HG03045 (cell line): ENCODE results near the gene ZNF414.

Source experiments
- ATAC-seq: cut with Tn5 transposase; IDR thresholded peaks from one replicate; pipeline ENCODE4 v1.9.1; 2021; ENCODE audit warnings: mild to moderate bottlenecking, moderate library complexity; ENCODE audit not compliant: unreplicated experiment

The ZNF414 gene

DNA sequence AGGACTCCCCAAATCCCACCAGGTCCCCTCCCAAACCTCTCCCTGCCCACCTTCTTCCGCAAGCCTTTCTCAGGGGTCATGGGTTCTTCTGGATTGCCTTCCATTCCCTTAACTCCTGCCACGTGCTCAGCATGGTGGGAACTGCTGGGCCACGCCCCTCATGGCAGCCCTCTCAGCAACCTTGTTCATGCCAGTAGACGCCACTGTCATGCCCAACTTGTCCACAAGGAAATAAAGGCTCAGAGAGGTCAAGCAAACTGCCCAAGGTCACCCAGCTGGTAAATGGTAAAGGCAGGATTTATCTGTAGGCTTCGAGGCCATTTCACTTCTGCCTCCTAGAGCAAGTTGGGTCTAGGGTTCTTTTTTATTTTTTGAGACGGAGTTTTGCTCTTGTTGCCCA, 22.4 kb downstream of the ZNF414 start:
- ATAC-seq = no peak

DNA sequence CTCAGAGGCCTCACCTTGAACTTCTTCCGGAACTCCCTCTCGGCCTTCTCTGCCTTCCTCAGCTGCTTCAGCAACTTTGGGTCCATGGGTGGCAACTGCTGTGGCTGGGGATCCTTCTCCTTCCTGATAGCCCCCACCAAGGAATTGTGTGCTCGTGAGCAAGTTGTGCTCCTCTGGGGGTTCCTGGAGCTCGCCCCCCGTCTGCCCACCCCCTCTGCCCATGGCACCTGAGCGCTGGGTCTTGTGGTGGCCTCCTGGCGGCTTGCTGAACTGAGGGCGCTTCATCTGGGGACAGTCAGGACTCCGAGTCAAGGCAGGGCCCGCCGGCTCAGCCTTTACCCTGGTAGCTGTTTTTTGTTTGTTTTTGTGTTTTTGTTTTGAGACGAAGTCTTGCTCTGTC, 23.1 kb downstream of the ZNF414 start:
- no peak for ATAC-seq

DNA sequence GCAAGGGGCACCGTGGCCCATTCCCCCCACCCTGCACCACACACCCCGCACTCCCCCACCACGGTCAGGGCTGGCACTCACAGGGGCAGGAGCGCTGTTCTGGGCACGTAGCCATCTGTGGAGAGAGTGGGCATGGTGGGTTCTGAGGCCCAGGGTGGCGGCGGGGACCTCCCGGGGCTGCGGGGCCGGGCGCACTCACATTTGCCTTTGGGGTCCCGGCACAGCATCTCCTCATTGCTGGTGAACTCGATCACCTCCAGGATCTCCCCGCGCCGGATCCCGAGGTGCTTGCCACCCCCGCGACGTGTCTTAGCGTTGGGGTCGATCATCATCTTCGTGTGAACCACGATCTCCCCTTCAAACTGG, 23.6 kb downstream of the ZNF414 start:
- ATAC-seq = no peak

DNA sequence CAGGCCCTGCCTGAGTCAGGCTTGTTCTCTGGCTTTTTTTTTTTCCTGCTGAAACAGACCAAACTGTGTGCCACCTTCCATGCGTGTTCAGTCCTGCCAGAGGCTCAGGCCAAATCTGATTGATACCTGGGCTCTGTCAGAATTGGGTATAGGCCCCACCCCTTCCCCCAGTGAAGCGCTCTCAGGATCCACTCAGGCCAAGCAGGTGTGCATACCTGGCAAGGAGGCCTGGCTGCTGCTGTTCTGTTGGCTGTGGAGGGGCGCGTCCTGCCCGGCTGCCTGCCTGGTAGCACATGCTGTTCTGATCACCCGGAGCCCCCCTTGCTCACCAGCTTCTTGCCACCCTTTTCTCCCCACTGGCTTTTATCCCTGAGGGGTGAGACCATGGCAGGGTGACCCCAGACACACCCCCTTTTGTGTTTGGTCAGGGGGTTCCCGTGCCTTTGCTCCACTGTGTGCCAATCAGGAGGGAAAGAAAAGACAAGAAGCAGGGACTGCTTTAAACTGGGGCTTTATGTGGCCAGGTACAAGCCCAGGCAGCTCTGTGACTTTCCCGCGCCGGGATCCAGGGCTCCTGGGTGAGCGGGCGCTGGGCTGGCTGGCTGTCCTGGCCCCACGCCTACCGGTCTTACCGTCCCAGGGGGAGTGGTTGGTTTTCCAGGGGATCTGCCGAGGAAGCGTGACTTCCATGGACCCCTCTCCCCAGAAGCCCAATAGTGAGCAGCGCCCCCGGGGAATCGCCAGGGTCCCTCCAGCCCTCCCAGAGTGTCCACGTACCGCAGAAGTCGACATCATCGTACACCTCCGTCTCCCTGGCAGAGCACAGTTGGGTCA, 24.2 kb downstream of the ZNF414 start:
- no peak for ATAC-seq

DNA sequence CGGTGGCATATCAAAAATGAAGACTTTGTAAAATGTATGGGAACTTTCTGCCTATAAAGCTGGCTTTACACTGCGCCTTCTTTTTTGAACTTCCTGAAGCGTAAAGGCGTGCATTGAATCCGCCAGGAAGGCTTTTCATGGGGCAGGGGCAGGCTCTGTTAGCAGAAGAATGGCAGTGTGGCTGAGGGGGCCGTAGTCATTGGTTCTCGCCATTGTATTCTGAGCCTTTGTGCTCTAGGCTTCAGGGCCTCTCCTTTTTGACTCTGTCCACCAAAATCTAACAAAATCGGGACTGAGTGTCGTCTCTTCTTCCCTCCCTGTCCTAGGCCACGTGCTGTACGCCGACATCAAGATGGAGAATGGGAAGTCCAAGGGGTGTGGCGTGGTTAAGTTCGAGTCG, 25.6 kb downstream of the ZNF414 start:
- ATAC-seq = no peak

DNA sequence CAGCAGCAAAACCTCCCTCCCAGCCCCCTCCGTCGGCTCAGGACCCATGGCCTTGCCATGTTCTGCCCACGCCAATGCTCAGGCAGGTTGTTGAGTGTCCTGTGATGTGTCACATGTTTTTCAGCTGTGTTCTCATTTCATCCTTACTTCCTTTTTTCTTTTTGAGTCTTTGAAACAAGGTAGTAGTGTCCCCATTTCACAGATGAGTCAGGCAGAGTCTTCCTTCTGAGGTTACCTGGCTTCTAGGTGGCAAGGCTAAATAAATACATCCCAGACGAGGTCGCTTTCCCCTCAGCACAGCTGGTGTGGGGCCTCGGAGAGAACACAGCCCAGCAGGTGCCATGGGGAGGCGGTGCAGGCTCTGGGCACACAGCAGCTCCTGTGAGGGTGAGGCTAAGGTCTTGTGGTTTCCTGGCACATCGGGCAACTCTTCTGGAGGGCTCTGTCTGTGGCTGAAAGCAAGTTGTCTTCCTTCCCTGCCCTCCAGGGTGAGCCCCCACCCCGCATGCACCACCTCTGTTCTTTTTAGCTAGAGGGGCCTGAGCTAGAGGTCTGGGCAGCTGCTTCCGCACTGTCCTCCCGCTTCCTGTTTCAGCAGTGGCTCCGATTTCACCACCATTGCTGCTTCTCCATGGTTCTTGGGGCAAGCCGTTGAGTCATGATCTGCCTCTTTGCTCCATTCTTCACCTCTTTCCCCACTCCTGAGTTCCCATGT, 26.7 kb downstream of the ZNF414 start:
- peak; percentile 59 for ATAC-seq

DNA sequence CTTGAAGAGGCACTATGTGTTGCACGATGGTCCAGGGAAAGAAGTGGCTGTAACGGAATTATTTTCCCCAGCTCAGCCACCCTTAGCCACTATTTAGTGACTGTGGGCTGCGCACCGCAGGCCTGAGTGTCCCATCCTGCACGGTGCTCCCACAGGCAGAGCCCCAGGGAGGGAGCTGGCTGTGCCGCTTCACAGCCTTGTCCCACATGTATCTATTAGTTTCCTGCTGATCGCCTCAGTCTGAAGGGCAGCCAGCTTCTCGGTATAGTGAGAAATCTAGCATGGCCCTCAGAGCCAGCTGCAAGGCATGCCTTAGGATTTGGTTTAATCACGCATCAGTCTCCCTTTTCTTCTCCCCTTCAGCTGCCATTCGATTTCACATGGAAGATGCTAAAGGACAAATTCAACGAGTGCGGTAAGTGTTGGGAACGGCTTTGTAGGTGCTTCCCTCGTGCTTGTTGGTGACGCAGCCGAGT, 27.3 kb downstream of the ZNF414 start:
- no peak for ATAC-seq

- no peak for ATAC-seq
Measured at GRCh38 chr19:8485561-8486371, 28.2 kb downstream of the ZNF414 start.

GRCh38 chr19:8484331-8484894, 29.6 kb downstream of the ZNF414 start:
- no peak for ATAC-seq

- ATAC-seq = no peak
Measured at GRCh38 chr19:8483165-8483564, 30.8 kb downstream of the ZNF414 start.

DNA sequence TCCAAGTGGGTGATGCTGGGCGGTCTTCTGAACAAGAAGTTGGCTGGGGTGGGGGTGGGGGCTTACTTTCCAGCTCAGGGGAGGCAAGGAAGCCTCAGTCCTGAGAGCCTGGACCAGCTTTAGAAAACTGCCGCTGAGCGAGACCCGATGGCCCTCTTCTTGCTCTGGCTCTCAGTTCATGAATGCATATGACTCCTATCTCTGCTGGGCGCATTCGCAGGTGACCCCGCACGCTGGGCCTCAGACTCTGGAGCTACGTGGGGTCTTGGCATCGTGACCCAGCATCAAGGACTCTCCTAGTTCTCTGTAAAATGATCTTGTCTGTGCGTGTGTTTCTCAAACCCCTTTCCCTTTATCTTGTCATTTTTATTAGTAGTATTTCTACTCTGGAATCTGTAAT, 31.3 kb downstream of the ZNF414 start:
- ATAC-seq = no peak

DNA sequence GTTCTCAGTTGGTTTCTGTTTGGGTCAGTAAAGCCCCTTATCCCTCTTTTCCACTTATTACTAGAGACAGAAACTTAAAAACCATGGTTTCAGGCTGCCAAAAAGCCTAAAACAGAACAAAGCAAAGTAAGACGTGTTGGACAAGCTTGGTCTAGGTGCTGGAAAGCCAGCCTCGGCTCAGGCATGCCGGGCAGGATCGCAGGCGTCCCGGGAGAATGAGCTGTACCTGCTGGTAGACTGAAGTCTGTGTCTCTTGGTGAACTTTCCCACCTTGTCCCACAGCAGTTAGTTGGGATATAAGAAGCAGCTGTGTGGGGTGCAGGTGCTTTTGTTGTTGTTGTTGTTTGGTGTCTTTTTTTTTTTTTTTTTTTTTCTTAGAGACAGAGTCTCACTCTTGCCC, 32.4 kb downstream of the ZNF414 start:
- no peak for ATAC-seq

DNA sequence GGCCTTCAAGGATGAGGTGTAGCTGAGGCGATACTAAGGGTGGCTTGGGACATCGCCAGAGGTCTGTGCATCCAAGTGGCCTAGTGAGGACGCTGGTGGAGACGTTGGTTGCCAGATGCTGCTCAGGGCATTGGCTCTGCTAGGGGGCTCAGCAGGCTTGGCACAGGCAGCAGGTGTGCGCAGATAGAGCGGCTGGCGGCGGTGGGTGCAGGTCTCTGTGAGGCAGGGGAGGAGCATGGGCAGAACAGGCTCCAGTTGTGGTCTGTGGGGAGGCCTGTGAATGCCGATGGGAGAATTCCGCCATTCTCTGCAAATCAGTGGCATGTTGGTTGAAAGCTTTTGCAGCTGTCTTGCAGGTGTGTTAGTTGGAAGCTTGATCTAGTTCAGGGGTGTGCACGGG, 32.8 kb downstream of the ZNF414 start:
- no peak for ATAC-seq

DNA sequence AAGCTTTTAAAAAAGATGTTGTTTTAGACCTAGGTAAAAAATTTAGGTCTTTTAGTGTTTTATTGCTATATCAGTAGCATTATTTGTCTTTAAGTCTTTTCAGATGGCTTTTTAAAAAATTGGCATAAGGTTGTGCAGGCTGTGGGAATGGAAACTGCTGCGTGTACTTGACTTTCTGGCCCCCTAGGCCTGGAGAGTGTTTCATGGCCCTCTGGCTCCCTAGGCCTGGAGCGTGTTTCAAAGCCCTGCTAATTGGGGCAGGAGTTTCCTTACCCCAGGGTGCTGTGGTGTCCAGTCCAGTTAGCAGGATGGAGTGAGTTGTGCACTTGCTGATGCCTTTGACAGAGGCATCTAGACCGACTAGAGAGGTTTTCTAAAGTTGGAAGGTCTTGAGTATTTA, 35.4 kb downstream of the ZNF414 start:
- no peak for ATAC-seq

GRCh38 chr19:8477889-8478288, 36.1 kb downstream of the ZNF414 start:
- no peak for ATAC-seq

DNA sequence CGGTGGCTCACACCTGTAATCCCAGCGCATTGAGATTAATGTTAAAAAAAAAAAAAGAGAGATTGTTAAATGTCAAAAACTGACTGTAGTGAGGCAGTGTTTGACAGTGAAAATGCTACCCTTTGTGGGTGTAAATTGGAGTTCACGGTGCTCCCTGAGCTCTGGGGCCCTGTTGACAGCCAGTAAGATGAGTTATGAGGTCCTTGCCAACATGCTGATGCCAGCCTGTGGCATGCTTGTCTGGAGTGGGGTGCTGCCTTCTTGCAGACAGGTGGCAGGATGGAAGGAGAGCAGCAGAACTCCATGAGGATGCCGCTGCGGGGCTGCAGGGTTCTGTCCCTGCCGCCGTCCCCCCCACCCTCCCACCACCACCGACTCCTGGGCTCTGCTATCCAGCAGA, 37.4 kb downstream of the ZNF414 start:
- ATAC-seq = no peak

DNA sequence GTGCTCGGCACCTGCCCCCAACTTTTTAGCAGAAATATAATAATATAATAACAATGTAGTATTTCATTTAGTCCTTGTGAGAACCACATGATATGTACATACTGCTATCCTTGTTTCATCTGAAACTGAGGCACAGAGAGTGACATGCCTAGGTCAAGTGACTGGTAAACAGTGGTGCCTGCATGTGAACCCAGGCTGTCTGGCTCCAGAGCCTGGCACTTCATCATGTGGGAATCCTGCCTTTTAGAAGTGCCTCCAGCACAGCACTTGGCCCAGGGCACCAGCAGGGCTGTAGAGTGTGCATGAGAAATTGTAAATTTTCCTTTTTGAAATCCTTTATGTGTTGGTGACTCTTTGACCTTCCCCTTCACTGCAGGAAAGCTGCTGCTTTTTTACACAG, 39.0 kb downstream of the ZNF414 start:
- no peak for ATAC-seq

DNA sequence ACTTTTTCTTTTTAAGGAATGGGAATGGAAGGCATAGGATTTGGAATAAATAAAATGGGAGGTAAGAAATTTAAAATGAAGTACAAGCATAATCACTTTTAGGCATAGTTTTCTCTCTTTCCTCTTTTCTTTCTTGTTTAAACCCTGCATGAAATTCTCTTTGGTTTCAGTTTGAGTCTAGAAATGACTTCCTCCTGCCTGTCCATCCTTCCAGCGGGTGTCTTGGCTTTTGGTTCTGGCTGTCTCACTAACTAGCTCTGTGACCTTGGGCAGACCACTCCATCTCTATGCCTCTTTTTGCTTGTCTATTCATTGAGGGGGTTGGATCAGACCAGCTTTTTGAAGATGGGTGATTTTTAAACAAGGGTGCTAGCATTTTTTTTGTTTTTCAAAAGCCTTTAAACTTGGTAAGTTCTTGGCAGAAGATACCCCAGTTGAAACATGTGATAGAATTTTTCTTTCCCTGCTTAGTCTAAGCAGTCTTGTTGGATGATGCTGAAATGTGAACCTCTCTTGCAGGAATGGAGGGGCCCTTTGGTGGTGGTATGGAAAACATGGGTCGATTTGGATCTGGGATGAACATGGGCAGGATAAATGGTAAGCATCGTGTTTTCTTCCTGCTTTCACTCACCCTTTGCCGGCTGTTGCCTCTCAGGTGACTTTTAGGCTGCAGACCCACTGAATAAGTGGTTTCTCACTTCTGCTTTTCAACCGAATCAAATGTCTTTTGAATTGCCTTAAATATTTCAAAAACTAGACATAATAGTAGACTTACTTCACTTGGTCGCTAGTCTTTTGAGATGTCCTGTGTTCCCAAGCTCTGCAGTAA, 40.1 kb downstream of the ZNF414 start:
- ATAC-seq = no peak

DNA sequence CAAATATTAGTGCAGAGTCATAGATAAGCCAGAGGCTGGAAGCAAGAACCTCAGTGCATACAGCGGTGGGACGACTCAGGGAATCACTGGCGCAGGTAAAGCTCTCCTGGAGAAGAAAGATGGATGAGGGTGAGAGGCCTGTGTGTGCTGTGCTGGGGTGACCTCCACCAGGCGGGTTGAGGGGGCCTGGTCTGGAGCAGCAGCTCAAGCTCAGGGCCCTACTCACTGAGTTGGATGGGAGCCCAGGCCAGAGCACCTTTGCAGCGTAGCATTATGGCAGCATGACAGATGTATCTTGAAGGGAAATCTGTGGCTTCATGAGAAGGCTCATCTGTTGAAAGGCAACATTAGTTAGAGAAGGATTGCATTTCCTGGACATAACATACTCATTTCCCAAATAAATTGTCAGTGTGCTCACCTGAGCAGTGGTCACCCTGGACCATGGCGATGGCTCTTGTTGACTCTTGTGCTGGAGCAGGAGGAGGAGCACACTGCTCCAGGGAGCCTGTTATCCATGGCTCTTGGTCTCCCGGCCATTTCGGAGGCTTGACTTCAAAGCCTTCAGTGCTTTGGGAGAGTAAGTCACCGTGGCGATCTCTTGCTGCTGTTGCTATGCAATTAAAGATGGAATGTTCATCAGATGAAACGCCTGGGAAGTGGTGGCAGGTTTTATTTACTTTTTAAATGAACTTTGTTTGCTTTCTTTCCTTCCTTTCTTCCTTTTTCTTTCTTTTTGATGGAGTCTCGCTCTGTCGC, 44.2 kb downstream of the ZNF414 start:
- no peak for ATAC-seq
